Nucleus accumbens (tissue), 56 donors: ENCODE measurements around the gene GRIN2A.

Source experiments
- DNase-seq, 56 donors: peaks; one replicate each; lab custom pipeline; 2025; lab: John Stamatoyannopoulos, UW

GRIN2A gene

GRCh38 chr16:9980981-9981380 lies 201.2 kb downstream of the GRIN2A start:
- no peak for DNase-seq

- no peak for DNase-seq
Observed at GRCh38 chr16:9978160-9978725, 204.0 kb downstream of the GRIN2A start.

- peak in 1 of 56 donors; percentile 2 for DNase-seq
Observed at GRCh38 chr16:9977333-9977897, 204.8 kb downstream of the GRIN2A start.

GRCh38 chr16:9976601-9977000 lies 205.6 kb downstream of the GRIN2A start:
- peak in 53 of 56 donors; percentile 3 to 91 (median 69) for DNase-seq

- DNase-seq, result no peak
Observed at GRCh38 chr16:9971907-9972306, 210.3 kb downstream of the GRIN2A start.

GRCh38 chr16:9970796-9971195 lies 211.4 kb downstream of the GRIN2A start:
- peak in 5 of 56 donors; percentile 7 to 58 (median 34) for DNase-seq

GRCh38 chr16:9970244-9970643 lies 212.0 kb downstream of the GRIN2A start:
- no peak for DNase-seq

GRCh38 chr16:9969580-9969979 lies 212.6 kb downstream of the GRIN2A start:
- DNase-seq, result peak in 17 of 56 donors; percentile 2 to 62 (median 15)

GRCh38 chr16:9966569-9967157 lies 215.6 kb downstream of the GRIN2A start:
- DNase-seq, result no peak

GRCh38 chr16:9965079-9965478 lies 217.1 kb downstream of the GRIN2A start:
- DNase-seq, result no peak

- no peak for DNase-seq
Observed at GRCh38 chr16:9964426-9964825, 217.8 kb downstream of the GRIN2A start.

GRCh38 chr16:9957433-9957832 lies 224.8 kb downstream of the GRIN2A start:
- DNase-seq, result no peak

- DNase-seq, result no peak
Observed at GRCh38 chr16:9957002-9957401, 225.2 kb downstream of the GRIN2A start.

- no peak for DNase-seq
Observed at GRCh38 chr16:9955677-9956076, 226.6 kb downstream of the GRIN2A start.

GRCh38 chr16:9953908-9954570 lies 228.2 kb downstream of the GRIN2A start:
- DNase-seq, result no peak

GRCh38 chr16:9950658-9951057 lies 231.6 kb downstream of the GRIN2A start:
- no peak for DNase-seq

- DNase-seq, result no peak
Observed at GRCh38 chr16:9949396-9949795, 232.8 kb downstream of the GRIN2A start.

- peak in 13 of 56 donors; percentile 8 to 67 (median 29) for DNase-seq
Observed at GRCh38 chr16:9948933-9949332, 233.3 kb downstream of the GRIN2A start.

GRCh38 chr16:9946022-9946720 lies 236.1 kb downstream of the GRIN2A start:
- no peak for DNase-seq

GRCh38 chr16:9943121-9943520 lies 239.1 kb downstream of the GRIN2A start:
- peak in 29 of 56 donors; percentile 7 to 73 (median 28) for DNase-seq

GRCh38 chr16:9941245-9941644 lies 241.0 kb downstream of the GRIN2A start:
- no peak for DNase-seq
